Upper lobe of left lung (tissue), 4 donors: ENCODE results near the gene CHMP2A.
"Not testable (repeated sequence)": the region's sequence is repeated elsewhere in the genome, so short reads cannot be mapped to it uniquely, and the experiment has no call there.

ENCODE experiments used
- CTCF ChIP-seq, 6 experiments: fragments of 450-650 bp in 4 of 6; fragments of 200-600 bp in 2 of 6; sonication (generic) in 2 of 6; IDR thresholded peaks; one replicate each; pipeline ENCODE4 v1.5.1; 2016 to 2019; ENCODE audit warnings: antibody characterized with exemption in 6 of 6
- EP300 ChIP-seq, 4 donors: sonication (generic); formaldehyde crosslinking; IDR thresholded peaks; one replicate each; pipeline ENCODE4 v1.5.1; 2017; ENCODE audit warnings: antibody characterized with exemption in 4 of 4, control low read depth in 2 of 4
- POLR2A ChIP-seq, 4 donors: fragments of 450-650 bp; IDR thresholded peaks; one replicate each; pipeline ENCODE4 v1.5.1; 2016 to 2017; ENCODE audit warnings: antibody characterized with exemption in 4 of 4, mild to moderate bottlenecking in 2 of 4

- TF ChIP-seq CTCF, POLR2A, EP300 (IDR thresholded peaks at IDR 0.05): not testable (repeated sequence)
Measured at GRCh38 chr19:58507602-58508223, 47.2 kb downstream of the CHMP2A start.
